GM19438 (cell line): ENCODE data around the gene ZBTB20.
A peak's percentile ranks its signal among the peaks of the same experiment; 100 is the strongest.

Experiments
- ATAC-seq: cut with Tn5 transposase; IDR thresholded peaks from one replicate; pipeline ENCODE4 v1.9.1; 2021; ENCODE audit warnings: low read depth; ENCODE audit not compliant: unreplicated experiment

ZBTB20 gene

DNA sequence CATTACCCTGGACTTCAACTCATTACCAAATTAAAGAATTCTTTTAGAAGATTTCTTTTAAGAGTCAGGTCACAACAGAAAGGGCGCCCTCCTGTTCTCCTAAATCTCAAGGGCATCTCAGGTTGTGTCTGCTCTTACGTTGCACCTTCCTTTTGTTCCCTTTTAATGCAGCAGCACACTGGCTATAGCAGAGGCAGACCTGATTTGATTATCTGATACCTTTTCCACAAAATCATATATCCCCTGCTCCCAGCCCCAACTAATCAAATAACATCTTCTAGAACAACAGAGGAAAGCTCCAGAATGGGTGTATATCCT lies 813.2 kb downstream of the ZBTB20 start:
- no peak for ATAC-seq

DNA sequence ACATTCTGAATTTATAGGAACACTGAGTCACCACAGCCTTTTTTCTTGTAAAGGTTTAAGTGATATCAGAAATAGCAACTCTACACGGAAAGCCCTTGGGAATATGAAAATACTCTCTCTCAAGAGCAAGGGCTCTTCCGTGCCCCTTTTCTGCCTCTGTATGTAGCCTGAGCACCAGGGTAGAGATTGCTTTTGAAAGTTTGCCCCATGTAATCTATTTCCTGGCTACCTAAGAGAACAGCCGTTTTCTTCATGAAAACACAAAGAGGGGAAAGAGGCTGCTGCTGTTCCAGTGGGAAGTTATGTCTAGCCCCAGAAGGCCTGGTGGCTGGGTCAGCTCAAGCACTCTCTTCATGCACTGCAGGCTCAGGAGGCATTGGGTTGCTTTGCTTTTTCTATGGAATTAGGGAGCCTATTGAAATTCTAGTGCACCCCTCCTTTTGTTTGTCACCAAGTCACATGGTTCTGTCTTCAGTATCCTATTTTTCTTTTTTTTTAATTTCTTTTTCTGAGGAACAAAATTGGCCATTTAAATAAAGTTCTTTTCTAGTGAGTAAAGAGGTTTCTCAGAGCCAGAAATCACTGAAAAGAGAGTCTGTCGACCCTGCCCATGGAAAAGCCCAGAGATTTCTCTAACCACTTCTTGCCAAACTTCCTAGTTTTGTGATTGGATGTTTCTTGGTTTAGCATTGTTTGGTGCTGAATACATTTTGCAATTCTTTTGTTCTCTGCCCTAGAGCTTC lies 813.7 kb downstream of the ZBTB20 start:
- no peak for ATAC-seq

GRCh38 chr3:114332342-114333179 lies 814.5 kb downstream of the ZBTB20 start:
- ATAC-seq = no peak

GRCh38 chr3:114331710-114332109 lies 815.4 kb downstream of the ZBTB20 start:
- no peak for ATAC-seq

DNA sequence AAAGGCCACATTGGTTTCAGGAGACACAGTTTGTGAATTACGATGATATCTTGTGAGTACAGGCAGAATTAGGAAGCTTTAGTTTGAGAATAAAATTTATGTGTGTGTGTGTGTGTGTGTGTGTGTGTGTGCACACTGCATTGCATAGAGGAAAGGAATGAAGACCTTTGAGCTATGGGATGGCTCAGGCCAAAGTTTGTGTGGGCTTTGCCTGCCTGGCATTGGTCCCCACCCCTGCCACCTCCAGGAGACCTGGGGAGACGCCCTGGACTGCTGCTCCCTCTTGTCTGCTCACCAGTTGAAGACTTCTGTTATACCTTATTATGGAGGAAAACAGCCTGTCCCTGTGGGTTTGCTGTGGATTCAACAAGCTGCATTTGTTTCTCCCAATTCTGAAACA lies 816.1 kb downstream of the ZBTB20 start:
- ATAC-seq = no peak

GRCh38 chr3:114329823-114330222 lies 817.3 kb downstream of the ZBTB20 start:
- no peak for ATAC-seq

GRCh38 chr3:114328345-114328744 lies 818.7 kb downstream of the ZBTB20 start:
- ATAC-seq = no peak

GRCh38 chr3:114327665-114328064 lies 819.4 kb downstream of the ZBTB20 start:
- ATAC-seq = no peak

DNA sequence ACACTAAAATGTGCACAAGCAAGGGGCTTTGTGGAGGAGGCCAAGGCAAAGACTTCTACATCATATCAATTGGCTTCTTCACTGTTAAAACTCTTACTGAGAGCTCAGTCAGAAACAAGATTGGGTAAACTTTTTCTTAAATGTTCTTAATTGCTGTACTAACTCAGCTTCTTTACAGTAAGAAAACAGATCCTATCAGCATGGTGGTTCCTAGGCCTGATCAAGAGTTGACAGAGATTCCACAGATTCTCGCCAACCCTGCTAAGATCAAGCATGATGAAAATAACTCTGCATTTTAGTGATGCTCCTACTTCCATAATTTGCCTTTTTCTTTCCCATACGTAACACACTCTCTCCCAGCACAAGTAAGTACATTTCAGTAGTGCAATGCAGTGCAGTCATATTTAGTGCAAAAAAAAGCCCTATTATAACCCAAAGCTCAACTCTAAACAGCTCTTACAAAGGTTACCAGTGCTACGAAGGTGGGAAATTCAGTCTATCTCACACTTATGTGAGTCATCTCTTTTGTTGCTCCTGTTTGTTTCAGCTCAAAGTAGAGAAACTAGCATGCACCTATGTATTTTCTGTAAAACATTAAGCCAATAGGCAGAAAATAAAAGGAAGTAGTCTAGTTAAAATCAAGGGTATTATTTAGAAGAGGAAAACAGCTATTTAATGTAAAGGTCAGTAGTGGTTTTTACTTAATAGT lies 823.4 kb downstream of the ZBTB20 start:
- ATAC-seq = no peak

DNA sequence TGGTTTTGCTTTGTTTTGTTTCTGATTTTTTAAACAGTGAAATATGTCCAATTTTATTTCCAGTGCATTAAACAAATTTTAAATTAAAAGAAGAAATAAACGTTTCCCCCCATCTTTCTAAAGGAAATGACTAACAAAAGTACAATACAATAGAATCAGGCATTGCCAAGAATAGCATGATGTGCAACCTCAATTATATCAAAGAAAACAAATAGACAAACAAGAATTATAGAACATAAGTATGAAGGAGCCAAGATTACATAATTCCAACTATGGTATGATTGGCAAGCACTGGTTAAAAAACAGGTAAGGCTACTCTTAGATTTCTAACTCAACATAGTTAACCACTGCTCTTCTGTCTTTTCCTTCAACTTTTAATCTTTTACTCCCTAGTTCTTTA lies 826.8 kb downstream of the ZBTB20 start:
- no peak for ATAC-seq

- ATAC-seq = no peak
Measured at GRCh38 chr3:114319453-114319852, 827.6 kb downstream of the ZBTB20 start.

DNA sequence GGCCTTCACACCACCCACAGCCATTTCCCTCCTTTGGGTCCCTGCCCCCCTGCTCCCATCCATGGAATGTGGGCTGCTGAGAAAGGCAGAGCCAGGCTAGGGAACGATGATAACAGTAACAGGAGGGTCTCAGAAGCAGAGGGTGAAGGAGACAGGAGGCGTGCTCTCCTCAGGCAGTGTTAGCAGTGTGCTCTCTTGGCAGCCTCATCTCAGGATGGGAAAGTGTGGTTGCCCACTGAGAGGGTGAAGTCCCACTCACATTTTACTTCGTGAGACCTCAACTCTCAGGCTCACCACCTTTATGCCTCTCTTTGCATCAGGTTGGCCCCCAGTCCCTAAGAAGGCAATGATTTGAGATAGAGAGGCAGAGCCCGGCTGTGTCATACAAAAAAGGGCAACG lies 828.8 kb downstream of the ZBTB20 start:
- ATAC-seq = no peak

DNA sequence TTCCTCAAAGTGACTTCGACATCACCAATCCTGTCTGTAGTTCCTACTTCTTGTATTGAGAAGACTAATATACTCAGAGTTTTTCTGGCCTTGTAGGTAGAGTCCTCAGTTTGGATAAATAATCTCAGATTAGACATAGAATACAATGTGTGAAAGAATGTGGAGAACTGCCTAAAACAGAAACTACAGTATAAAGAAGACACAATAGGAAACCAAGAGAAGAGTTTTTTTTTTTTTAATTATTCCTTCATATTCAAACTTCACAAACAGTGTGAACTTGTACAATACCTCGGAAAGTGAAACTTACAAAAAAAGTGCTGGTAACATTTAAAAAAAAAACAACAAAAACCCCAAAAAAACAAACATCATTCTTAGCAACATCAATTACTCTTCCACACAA lies 832.8 kb downstream of the ZBTB20 start:
- ATAC-seq = no peak

- no peak for ATAC-seq
Measured at GRCh38 chr3:114313426-114313825, 833.7 kb downstream of the ZBTB20 start.

DNA sequence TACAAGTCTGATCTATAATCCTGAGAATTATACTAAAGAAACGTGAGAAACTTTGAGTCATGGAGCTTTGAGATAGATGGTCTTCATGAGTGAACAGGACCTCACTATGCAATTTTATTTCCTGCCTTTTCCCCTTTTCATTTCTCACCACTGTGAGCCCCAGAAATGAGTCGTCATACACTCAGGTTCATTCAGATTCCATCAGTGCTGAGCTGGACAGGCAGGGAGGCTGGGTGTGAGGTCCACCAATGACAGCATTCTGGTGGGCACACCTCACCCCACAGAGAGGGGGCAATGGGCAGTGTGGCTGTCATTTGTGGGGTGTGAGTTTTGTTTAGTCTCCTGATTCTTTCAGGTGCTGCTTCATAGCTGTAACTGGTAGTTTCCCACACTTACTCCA lies 836.4 kb downstream of the ZBTB20 start:
- ATAC-seq = no peak

DNA sequence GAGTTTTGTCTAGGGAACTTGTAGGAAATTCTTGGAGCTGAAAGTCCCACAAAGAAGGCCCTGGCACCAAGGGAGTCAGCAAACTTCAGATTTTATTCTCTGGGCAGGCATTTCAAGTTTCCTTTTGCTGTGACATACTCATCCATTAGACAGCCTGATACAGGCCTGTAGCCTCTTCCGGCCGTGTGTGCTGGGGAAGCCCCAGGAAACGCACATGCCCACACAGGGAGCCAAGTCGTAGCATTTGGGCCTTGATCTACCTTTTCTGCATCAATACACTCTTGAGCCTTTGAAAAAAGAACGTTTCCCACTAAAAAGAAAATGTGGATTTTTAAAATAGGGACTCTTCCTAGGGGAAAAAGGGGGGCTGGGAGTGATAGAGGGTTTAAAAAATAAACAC lies 838.3 kb downstream of the ZBTB20 start:
- peak; percentile 68 for ATAC-seq

- peak; percentile 17 for ATAC-seq
Measured at GRCh38 chr3:114308377-114308776, 838.7 kb downstream of the ZBTB20 start.

GRCh38 chr3:114307832-114308231 lies 839.3 kb downstream of the ZBTB20 start:
- ATAC-seq = no peak

DNA sequence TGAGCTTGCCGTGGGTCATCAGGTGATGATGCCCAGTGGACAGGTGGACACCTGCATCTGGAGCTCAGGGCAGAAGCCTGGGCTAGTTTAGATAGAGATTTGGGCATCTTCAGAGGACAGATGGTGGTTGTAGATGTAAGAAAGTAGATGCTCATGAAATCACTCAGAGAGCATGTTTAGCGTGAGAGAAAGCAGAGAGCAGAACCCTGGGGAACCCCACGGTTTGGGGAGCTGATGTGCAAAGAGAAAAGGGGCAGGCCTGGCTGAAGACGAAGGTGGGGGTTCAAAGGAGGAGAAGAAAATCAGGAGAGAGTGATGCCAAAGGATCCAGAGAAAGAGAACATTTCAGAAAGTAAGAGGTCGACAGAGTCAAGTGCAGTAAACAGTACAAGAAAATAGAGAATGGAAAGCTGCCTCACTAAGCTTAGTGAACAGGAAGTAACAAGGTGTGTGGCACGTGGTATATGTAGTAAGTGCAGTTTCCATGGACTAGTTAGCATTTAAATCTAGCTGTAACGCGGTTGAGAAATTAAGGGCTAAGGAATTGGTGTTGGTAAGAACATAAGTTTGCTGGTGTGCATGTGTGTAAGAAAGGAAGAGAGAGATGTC lies 839.8 kb downstream of the ZBTB20 start:
- ATAC-seq = no peak

GRCh38 chr3:114299941-114300624 lies 847.0 kb downstream of the ZBTB20 start:
- no peak for ATAC-seq

GRCh38 chr3:114299421-114299820 lies 847.7 kb downstream of the ZBTB20 start:
- no peak for ATAC-seq
